ENCODE data around the gene TMEM87B.

TMEM87B gene

DNA sequence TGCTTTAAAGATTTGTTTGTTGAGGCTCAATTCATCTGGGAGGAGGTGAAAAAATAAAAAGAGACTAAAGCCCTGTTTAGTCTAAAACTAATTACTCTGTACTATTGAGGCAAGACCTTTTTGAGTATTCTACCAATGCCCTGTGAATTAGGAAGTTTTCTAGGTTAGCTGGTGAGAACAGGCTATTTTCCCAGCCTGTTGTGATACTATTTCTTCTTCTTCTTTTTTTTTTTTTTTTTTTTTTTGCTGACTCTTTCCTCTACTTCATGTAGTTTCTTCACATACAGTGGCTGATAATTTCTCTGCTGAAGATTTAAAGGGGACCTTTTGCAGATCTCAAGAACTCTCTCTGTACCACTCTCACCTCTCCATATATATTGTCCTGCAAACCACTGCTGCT lies 8.8 kb upstream of the TMEM87B start:
- no peaks in the 10 kb centered on the region for H3K36me3 ChIP-seq (ENCODE audit: insufficient read depth, low read length)
- peaks cover 13% of the 10 kb centered on the region for H3K4me1 ChIP-seq (ENCODE audit: insufficient read depth, low read length)
- no peaks in the 10 kb centered on the region for H3K9me3 ChIP-seq (ENCODE audit: control insufficient read depth, insufficient read depth, low read length)
- H3K9ac ChIP-seq (ENCODE audit: low read depth, low read length): no peak overlapping the region

DNA sequence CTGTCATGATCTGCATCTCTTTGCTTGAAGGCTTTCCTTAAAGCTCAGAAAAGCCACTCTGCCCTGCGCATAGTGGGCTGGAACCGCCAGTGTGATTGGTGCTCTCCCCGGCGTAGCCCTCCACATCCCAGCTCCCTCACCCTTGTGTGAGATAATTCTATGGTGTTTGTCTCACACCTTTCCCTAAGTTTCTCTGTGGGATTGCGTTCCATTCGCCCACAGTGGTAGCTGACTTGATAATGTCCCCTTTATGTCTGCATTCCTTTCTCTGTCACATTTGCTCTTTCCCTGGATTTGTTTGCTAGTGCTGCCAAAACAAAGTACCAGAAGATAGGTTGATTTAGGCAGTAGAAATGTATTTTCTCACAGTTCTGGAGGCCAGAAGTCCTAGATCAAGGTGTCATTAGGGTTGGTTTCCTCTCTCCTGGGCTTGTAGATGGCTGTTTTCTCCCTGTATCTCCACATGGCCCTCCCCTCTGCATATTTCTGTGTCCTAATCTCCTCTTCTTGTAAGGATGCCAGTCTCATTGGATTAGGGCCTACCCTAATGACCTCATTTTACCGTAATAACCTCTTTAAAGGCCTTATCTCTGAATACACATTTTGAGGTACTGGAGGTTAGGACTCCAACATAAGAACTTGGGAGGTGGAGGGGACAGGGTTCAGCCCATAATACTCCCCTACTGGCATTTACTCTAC lies 7.4 kb upstream of the TMEM87B start:
- Histone ChIP-seq H3K9me3 (ENCODE audit: control insufficient read depth, insufficient read depth, low read length) (no peaks in the 10 kb centered on the region), H3K9ac (ENCODE audit: low read depth, low read length) (no peak overlapping the region), H3K4me1 (ENCODE audit: insufficient read depth, low read length) (peaks cover 13% of the 10 kb centered on the region), H3K36me3 (ENCODE audit: insufficient read depth, low read length) (no peaks in the 10 kb centered on the region)

- Histone ChIP-seq H3K9ac (ENCODE audit: low read depth, low read length) (no peak overlapping the region), H3K9me3 (ENCODE audit: control insufficient read depth, insufficient read depth, low read length) (no peaks in the 10 kb centered on the region), H3K4me1 (ENCODE audit: insufficient read depth, low read length) (peaks cover 13% of the 10 kb centered on the region), H3K36me3 (ENCODE audit: insufficient read depth, low read length) (no peaks in the 10 kb centered on the region)
Observed at GRCh38 chr2:112048236-112048592, 6.9 kb upstream of the TMEM87B start.

GRCh38 chr2:112048887-112049286 lies 6.2 kb upstream of the TMEM87B start:
- Histone ChIP-seq H3K4me1 (ENCODE audit: insufficient read depth, low read length) (peaks cover 13% of the 10 kb centered on the region), H3K36me3 (ENCODE audit: insufficient read depth, low read length) (no peaks in the 10 kb centered on the region), H3K9me3 (ENCODE audit: control insufficient read depth, insufficient read depth, low read length) (no peaks in the 10 kb centered on the region), H3K9ac (ENCODE audit: low read depth, low read length) (no peak overlapping the region)

DNA sequence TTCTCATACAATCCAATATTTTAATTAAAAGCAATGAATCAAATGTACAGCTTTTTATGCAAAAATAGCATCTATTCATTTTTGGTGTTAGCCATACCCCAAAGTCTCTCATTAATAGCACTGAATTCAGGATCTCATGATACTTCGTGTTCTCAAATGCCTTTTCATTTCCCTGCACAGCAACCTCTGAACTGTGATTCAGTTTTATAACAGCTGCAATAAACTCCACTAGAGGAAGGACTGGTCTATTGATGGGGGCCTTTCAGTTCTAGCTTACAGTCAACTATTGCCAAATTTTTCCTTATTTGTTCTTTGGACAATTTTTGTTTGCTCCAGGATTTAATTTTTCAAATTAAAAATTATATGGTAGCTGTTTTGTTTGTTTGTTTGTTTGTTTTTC lies 4.8 kb upstream of the TMEM87B start:
- H3K9me3 ChIP-seq (ENCODE audit: control insufficient read depth, insufficient read depth, low read length): no peaks in the 10 kb centered on the region
- H3K4me1 ChIP-seq (ENCODE audit: insufficient read depth, low read length): peaks cover 13% of the 10 kb centered on the region

GRCh38 chr2:112053917-112054846 lies 887 bp upstream of the TMEM87B start:
- no peaks in the 10 kb centered on the region for H3K9me3 ChIP-seq (ENCODE audit: control insufficient read depth, insufficient read depth, low read length)
- no peaks in the 10 kb centered on the region for H3K36me3 ChIP-seq (ENCODE audit: insufficient read depth, low read length)
- peaks cover 8% of the 10 kb centered on the region; the same call in 1 of the 2 replicates for H3K4me1 ChIP-seq (ENCODE audit: insufficient read depth, low read length)
- peak overlapping the region; percentile 97 for H3K9ac ChIP-seq (ENCODE audit: low read depth, low read length)

More for the DNA sequence above, 4.8 kb upstream of the TMEM87B start:
- no peaks in the 10 kb centered on the region for H3K36me3 ChIP-seq (ENCODE audit: insufficient read depth, low read length)
- H3K9ac ChIP-seq (ENCODE audit: low read depth, low read length): no peak overlapping the region

- no peaks in the 10 kb centered on the region for H3K9me3 ChIP-seq (ENCODE audit: control insufficient read depth, insufficient read depth, low read length)
- peak overlapping the region; percentile 97 for H3K9ac ChIP-seq (ENCODE audit: low read depth, low read length)
- no peaks in the 10 kb centered on the region for H3K36me3 ChIP-seq (ENCODE audit: insufficient read depth, low read length)
- peaks cover 8% of the 10 kb centered on the region; the same call in 1 of the 2 replicates for H3K4me1 ChIP-seq (ENCODE audit: insufficient read depth, low read length)
Observed at GRCh38 chr2:112055730-112056625, 909 bp downstream of the TMEM87B start.

- Histone ChIP-seq H3K36me3 (ENCODE audit: insufficient read depth, low read length) (no peaks in the 10 kb centered on the region), H3K9me3 (ENCODE audit: control insufficient read depth, insufficient read depth, low read length) (no peaks in the 10 kb centered on the region), H3K9ac (ENCODE audit: low read depth, low read length) (peak overlapping the region; percentile 97), H3K4me1 (ENCODE audit: insufficient read depth, low read length) (peaks cover 8% of the 10 kb centered on the region; the same call in 1 of the 2 replicates)
Observed at GRCh38 chr2:112056626-112056987, 1.5 kb downstream of the TMEM87B start.

DNA sequence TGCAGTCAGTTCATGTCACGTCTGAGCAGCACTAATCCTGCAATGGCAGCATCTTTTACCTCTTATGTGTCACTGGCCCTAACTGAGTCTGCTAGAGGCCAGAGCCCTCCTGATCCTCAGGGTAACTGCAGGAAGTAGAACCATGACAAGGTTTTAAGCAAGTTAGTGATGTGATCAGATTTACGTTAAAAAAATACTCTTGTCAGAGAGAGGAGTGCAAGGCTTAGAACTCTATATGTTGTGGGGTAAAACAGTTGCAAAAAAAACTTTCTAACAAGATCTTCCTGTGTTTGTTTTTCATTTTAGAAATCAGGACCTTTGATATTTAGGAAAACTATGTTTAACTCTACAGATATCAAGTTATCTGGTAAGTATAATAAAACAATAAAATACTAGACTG lies 4.6 kb downstream of the TMEM87B start:
- H3K36me3 ChIP-seq (ENCODE audit: insufficient read depth, low read length): no peaks in the 10 kb centered on the region; the same call in 1 of the 2 replicates
- peaks cover 8% of the 10 kb centered on the region; the same call in 1 of the 2 replicates for H3K4me1 ChIP-seq (ENCODE audit: insufficient read depth, low read length)

GRCh38 chr2:112061299-112061698 lies 6.2 kb downstream of the TMEM87B start:
- no peaks in the 10 kb centered on the region; the same call in none of the 2 replicates for H3K36me3 ChIP-seq (ENCODE audit: insufficient read depth, low read length)
- no peak overlapping the region for H3K9ac ChIP-seq (ENCODE audit: low read depth, low read length)
- peaks cover 10% of the 10 kb centered on the region; the same call in 1 of the 2 replicates for H3K4me1 ChIP-seq (ENCODE audit: insufficient read depth, low read length)
- peaks cover 3% of the 10 kb centered on the region; the same call in 1 of the 2 replicates for H3K9me3 ChIP-seq (ENCODE audit: control insufficient read depth, insufficient read depth, low read length)

More for the DNA sequence above, 4.6 kb downstream of the TMEM87B start:
- H3K9ac ChIP-seq (ENCODE audit: low read depth, low read length): no peak overlapping the region
- peaks cover 3% of the 10 kb centered on the region; the same call in 1 of the 2 replicates for H3K9me3 ChIP-seq (ENCODE audit: control insufficient read depth, insufficient read depth, low read length)

DNA sequence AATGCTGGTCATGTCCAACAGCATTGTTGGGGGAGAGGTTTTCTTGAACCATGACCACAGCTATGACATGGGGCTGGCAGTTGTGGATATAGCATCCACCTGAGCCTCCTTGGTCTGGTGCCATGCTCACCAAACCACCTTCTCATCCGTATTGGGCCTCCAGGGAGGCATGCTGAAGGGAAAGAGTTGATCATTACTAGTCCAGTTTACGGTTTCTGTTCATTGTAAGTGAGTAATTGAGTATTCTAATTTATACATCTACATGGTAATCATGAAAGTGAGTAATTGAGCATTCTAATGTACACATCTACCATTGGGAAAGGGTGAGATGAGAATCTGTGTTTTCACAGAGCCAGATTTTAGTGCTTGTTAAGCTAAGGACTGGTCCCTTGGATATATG lies 6.8 kb downstream of the TMEM87B start:
- Histone ChIP-seq H3K4me1 (ENCODE audit: insufficient read depth, low read length) (peaks cover 6% of the 10 kb centered on the region; the same call in 1 of the 2 replicates), H3K9me3 (ENCODE audit: control insufficient read depth, insufficient read depth, low read length) (peaks cover 3% of the 10 kb centered on the region; the same call in 1 of the 2 replicates), H3K9ac (ENCODE audit: low read depth, low read length) (no peak overlapping the region), H3K36me3 (ENCODE audit: insufficient read depth, low read length) (no peaks in the 10 kb centered on the region; the same call in none of the 2 replicates)

DNA sequence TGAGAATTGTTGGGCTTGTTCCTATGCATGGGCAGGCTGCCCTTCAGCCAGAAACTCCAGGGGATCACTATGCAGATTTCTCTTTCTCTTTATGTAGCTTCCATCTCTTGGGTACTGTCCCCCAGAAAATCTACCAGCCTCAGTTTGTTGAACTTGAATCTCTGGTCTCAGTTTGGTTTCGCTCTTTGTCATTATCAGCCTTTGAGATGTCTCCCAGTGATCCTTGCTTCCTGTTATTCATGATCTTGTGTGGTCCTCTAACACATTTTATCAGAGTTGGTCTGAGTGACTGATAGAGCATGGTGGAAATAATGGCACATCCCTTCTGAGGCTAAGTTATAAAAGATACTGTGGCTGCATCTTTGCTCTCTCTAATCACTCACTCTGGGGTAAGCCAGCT lies 7.8 kb downstream of the TMEM87B start:
- peaks cover 3% of the 10 kb centered on the region; the same call in 1 of the 2 replicates for H3K9me3 ChIP-seq (ENCODE audit: control insufficient read depth, insufficient read depth, low read length)
- no peak overlapping the region for H3K9ac ChIP-seq (ENCODE audit: low read depth, low read length)
- 0 out of 2 replicates have a peak, but pooled peaks cover 3% of the 10 kb centered on the region for H3K4me1 ChIP-seq (ENCODE audit: insufficient read depth, low read length)
- no peaks in the 10 kb centered on the region; the same call in none of the 2 replicates for H3K36me3 ChIP-seq (ENCODE audit: insufficient read depth, low read length)

DNA sequence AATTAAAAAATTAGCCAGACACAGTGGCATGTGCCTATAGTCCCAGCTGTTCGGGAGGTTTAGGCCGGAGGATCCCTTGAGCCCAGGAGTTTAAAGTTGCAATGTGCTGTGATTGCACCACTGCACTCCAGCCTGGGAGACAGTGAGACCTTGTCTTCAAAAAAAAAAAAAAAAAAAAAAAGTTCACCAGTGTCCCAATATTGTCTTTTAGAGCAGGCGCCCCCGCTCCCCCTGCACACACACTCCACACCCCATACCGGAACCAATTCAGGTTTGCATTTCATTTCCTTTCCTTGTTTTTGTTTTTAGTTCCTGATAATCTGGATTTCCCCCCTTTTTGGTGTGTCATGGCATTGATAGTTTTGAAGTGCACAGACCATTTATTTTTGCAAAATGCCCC lies 10.4 kb downstream of the TMEM87B start:
- H3K36me3 ChIP-seq (ENCODE audit: insufficient read depth, low read length): no peaks in the 10 kb centered on the region; the same call in none of the 2 replicates
- no peak overlapping the region for H3K9ac ChIP-seq (ENCODE audit: low read depth, low read length)
- peaks cover 3% of the 10 kb centered on the region; the same call in 1 of the 2 replicates for H3K9me3 ChIP-seq (ENCODE audit: control insufficient read depth, insufficient read depth, low read length)
- 0 out of 2 replicates have a peak, but pooled peaks cover 3% of the 10 kb centered on the region for H3K4me1 ChIP-seq (ENCODE audit: insufficient read depth, low read length)

Measured in ES-I3 (cell line).